VCaP (cell line): ENCODE results near the gene HS6ST3.

Experiments used
- H3K27ac ChIP-seq: fragments of 450-650 bp; 2 replicates; pipeline ENCODE4 v1.5.1; 2017
- TF ChIP-seq, protein P1 (sequence below): fragments of 450-650 bp; conservative IDR thresholded peaks from 2 replicates; pipeline ENCODE4 v1.5.1; 2017; ENCODE audit warnings: mild to moderate bottlenecking, moderate library complexity

The HS6ST3 gene

DNA sequence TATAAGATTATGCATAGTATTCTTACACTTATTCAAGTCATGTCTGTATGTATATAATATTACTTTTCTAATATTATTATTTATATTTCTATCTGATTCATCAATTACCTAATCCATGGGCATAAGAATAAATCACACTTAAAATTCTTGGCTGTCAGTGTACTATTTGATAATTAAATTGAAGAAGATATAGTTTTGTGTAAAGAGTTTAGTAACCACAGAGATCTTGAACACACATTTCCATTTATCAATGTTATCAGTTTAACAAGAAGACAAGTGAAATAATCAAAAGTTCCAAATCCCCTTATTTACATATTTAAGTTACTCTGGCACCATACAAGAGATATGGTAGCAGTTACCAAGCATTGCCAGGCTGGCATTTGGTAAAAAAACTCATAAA is 659.9 kb downstream of the HS6ST3 start:
- H3K27ac ChIP-seq = no peak overlapping the region
- TF ChIP-seq, protein P1, sequence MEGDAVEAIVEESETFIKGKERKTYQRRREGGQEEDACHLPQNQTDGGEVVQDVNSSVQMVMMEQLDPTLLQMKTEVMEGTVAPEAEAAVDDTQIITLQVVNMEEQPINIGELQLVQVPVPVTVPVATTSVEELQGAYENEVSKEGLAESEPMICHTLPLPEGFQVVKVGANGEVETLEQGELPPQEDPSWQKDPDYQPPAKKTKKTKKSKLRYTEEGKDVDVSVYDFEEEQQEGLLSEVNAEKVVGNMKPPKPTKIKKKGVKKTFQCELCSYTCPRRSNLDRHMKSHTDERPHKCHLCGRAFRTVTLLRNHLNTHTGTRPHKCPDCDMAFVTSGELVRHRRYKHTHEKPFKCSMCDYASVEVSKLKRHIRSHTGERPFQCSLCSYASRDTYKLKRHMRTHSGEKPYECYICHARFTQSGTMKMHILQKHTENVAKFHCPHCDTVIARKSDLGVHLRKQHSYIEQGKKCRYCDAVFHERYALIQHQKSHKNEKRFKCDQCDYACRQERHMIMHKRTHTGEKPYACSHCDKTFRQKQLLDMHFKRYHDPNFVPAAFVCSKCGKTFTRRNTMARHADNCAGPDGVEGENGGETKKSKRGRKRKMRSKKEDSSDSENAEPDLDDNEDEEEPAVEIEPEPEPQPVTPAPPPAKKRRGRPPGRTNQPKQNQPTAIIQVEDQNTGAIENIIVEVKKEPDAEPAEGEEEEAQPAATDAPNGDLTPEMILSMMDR = no peak

GRCh38 chr13:96751089-96751488 is 661.2 kb downstream of the HS6ST3 start:
- H3K27ac ChIP-seq = no peak overlapping the region
- TF ChIP-seq, protein P1 = no peak

GRCh38 chr13:96762876-96763275 is 673.0 kb downstream of the HS6ST3 start:
- TF ChIP-seq, protein P1 = no peak
- no peak overlapping the region for H3K27ac ChIP-seq

- TF ChIP-seq, protein P1 = no peak
- no peak overlapping the region for H3K27ac ChIP-seq
These were observed 676.4 kb downstream of the HS6ST3 start for GRCh38 chr13:96766306-96766705.

DNA sequence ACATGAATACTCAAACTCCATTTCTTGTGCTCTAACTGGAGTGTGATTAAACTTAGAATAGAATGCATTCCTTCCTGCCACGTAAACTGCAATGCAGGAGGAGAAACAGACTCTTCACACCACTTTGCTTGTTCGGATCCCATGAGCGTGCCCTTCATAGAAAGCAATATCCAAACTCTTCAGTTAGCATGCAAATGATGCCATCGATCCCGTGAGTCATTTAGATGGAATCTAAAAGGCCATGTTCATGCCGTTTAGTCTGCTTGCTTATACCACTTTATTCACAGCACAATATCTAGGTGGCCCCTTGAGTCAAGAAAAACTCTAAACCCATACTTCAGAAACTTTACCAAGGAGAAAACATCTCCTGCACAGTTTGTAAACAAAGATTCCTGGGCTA is 678.6 kb downstream of the HS6ST3 start:
- TF ChIP-seq, protein P1 = no peak

GRCh38 chr13:96769874-96770273 is 680.0 kb downstream of the HS6ST3 start:
- TF ChIP-seq, protein P1 = no peak
- no peak overlapping the region for H3K27ac ChIP-seq

More for the DNA sequence above, 678.6 kb downstream of the HS6ST3 start:
- H3K27ac ChIP-seq = no peak overlapping the region

- H3K27ac ChIP-seq = no peak overlapping the region
- TF ChIP-seq, protein P1 = no peak
These were observed 681.8 kb downstream of the HS6ST3 start for GRCh38 chr13:96771486-96772367.
